Body of pancreas (tissue), 4 donors: ENCODE data around the gene RET. TPM values are rescaled to one million over a fixed set of nuclear protein-coding genes. Genes with fewer than 3 reads are reported as not detected.
A peak's percentile ranks its signal among the peaks of the same experiment; 100 is the strongest.

ENCODE experiments used
- ATAC-seq: fragments of 150-250 bp; one replicate; pipeline ENCODE4 v1.9.1; 2016
- DNase-seq, 4 donors: peaks; one replicate each; pipeline ENCODE4 v3.0.0-alpha.2; 2019
- H3K27ac ChIP-seq, 4 donors: fragments of 200-600 bp; sonication (generic); 1 replicate in 3 of 4; 2 replicates in 1 of 4; pipeline versions ENCODE4 v1.5.1 to v1.6.1; 2016 to 2019; ENCODE audit warnings: mild to moderate bottlenecking in 1 of 4, mixed read lengths in 1 of 4, moderate library complexity in 1 of 4
- H3K27me3 ChIP-seq, 2 donors: fragments of 200-600 bp; sonication (generic); one replicate each; pipeline ENCODE4 v1.6.0; 2016; ENCODE audit warnings: mild to moderate bottlenecking in 1 of 2
- H3K36me3 ChIP-seq, 2 donors: fragments of 200-600 bp; sonication (generic); replicated peaks in 1 of 2; 2 replicates each; pipeline ENCODE4 v1.5.1; 2016; ENCODE audit warnings: low read depth in 2 of 2; ENCODE audit not compliant: insufficient read depth in 1 of 2
- H3K4me1 ChIP-seq: fragments of 200-600 bp; sonication (generic); one replicate; pipeline ENCODE4 v1.6.0; 2016
- H3K4me3 ChIP-seq, 2 donors: fragments of 200-600 bp; sonication (generic); 1 replicate in 1 of 2; 2 replicates in 1 of 2; pipeline ENCODE4 v1.5.1; 2016 to 2019
- H3K9me3 ChIP-seq, 3 donors: fragments of 200-600 bp; sonication (generic); 1 replicate in 2 of 3; 2 replicates in 1 of 3; pipeline ENCODE4 v1.5.1; 2016
- CTCF ChIP-seq, 7 experiments: fragments of 450-650 bp in 4 of 7; fragments of 200-600 bp in 3 of 7; sonication (generic) in 3 of 7; IDR thresholded peaks; one replicate each; pipeline ENCODE4 v1.5.1; 2016 to 2019; ENCODE audit warnings: antibody characterized with exemption in 7 of 7
- POLR2A ChIP-seq, 3 donors: fragments of 450-650 bp; IDR thresholded peaks; one replicate each; pipeline ENCODE4 v1.6.1; 2016; ENCODE audit warnings: antibody characterized with exemption in 3 of 3, mild to moderate bottlenecking in 2 of 3
- WGBS, 2 donors: methylation state at CpG; one replicate each; pipeline ENCODE4 v1.1.5; 2017; 5-methylcytosine and 5-hydroxymethylcytosine counted together
- intact Hi-C: fragments of 100-400 bp; cut with DNase I; formaldehyde crosslinking; loops from one replicate; pipeline ENCODE4 v1.15.1; 2023
- total RNA-seq, 2 donors: library from RNA; depleted of rRNA; stranded (reverse); fragments of >200 nt; gene quantifications; one replicate each; pipeline ENCODE4 v1.1.0, GENCODE V29; 2016

The RET gene
- total RNA-seq, 2 donors from 2014 or later: 0.78 to 1.6 TPM

GRCh38 chr10:43082087-43082486 lies 5.2 kb downstream of the RET start:
- Histone ChIP-seq H3K27me3 (no peaks in the 10 kb centered on the region), H3K4me1 (peaks cover 24% of the 10 kb centered on the region), H3K27ac (peak overlapping the region; percentile 9 to 75 (median 38)), H3K4me3 (no peak overlapping the region), H3K36me3 (no peaks in the 10 kb centered on the region), H3K9me3 (no peaks in the 10 kb centered on the region)
- TF ChIP-seq CTCF (IDR thresholded peaks at IDR 0.05): peak in 2 of 7 experiments; percentile 23 to 34
- no peak for TF ChIP-seq POLR2A (IDR thresholded peaks at IDR 0.05)
- ATAC-seq (peak; percentile 79), DNase-seq (peak; percentile 60 to 91 (median 89))
- WGBS, 2 donors: 43% methylated on average over 4 of the region's 4 CpGs; no CpG with 5 or more reads in 1 of the 2 donors
- intact Hi-C loops: no loop called here

GRCh38 chr10:43082746-43083145 lies 5.9 kb downstream of the RET start:
- no peaks in the 10 kb centered on the region for H3K27me3 ChIP-seq
- H3K4me3 ChIP-seq: no peak overlapping the region
- H3K36me3 ChIP-seq: no peaks in the 10 kb centered on the region
- WGBS, 2 donors: 49 to 82% methylated on average over 3 to 7 of the region's 7 CpGs
- H3K27ac ChIP-seq: peak overlapping the region in 3 of 4 donors; percentile 9 to 75 (median 46)
- ATAC-seq (no peak), DNase-seq (peak in 3 of 4 donors; percentile 39 to 60 (median 47))
- H3K9me3 ChIP-seq: no peaks in the 10 kb centered on the region
- peaks cover 20% of the 10 kb centered on the region for H3K4me1 ChIP-seq
- intact Hi-C loops: no loop called here
- TF ChIP-seq CTCF (IDR thresholded peaks at IDR 0.05): no peak
- TF ChIP-seq POLR2A (IDR thresholded peaks at IDR 0.05): no peak

GRCh38 chr10:43083764-43084163 lies 6.9 kb downstream of the RET start:
- no peak for DNase-seq
- Histone ChIP-seq H3K4me3 (no peak overlapping the region), H3K36me3 (no peaks in the 10 kb centered on the region), H3K27ac (no peak overlapping the region), H3K27me3 (no peaks in the 10 kb centered on the region), H3K4me1 (peaks cover 18% of the 10 kb centered on the region), H3K9me3 (no peaks in the 10 kb centered on the region)
- no peak for ATAC-seq
- WGBS, 2 donors: 52 to 74% methylated on average over 5 of the region's 5 CpGs
- intact Hi-C loops: no loop called here
- TF ChIP-seq POLR2A (IDR thresholded peaks at IDR 0.05): no peak
- TF ChIP-seq CTCF (IDR thresholded peaks at IDR 0.05): no peak

GRCh38 chr10:43084812-43085211 lies 7.9 kb downstream of the RET start:
- WGBS, 2 donors: 76 to 84% methylated on average over 8 to 9 of the region's 9 CpGs
- Histone ChIP-seq H3K27ac (no peak overlapping the region), H3K36me3 (no peaks in the 10 kb centered on the region), H3K4me3 (no peak overlapping the region), H3K9me3 (no peaks in the 10 kb centered on the region), H3K27me3 (no peaks in the 10 kb centered on the region), H3K4me1 (peaks cover 18% of the 10 kb centered on the region)
- intact Hi-C loops: no loop called here
- no peak for TF ChIP-seq CTCF (IDR thresholded peaks at IDR 0.05)
- no peak for TF ChIP-seq POLR2A (IDR thresholded peaks at IDR 0.05)
- no peak for DNase-seq
- ATAC-seq: no peak

- no peak overlapping the region for H3K4me3 ChIP-seq
- WGBS, 2 donors: 78 to 84% methylated on average over 5 to 7 of the region's 7 CpGs
- intact Hi-C loops: no loop called here
Measured at GRCh38 chr10:43086321-43086942, 9.6 kb downstream of the RET start.

More at GRCh38 chr10:43086321-43086942, 9.6 kb downstream of the RET start:
- Histone ChIP-seq H3K27ac (no peak overlapping the region), H3K27me3 (no peaks in the 10 kb centered on the region), H3K4me1 (peaks cover 18% of the 10 kb centered on the region), H3K9me3 (no peaks in the 10 kb centered on the region), H3K36me3 (no peaks in the 10 kb centered on the region)
- ATAC-seq: no peak
- no peak for DNase-seq
- TF ChIP-seq CTCF (IDR thresholded peaks at IDR 0.05): no peak
- TF ChIP-seq POLR2A (IDR thresholded peaks at IDR 0.05): no peak
